ENCODE data around the gene MAP1LC3C.
A peak's percentile ranks its signal among the peaks of the same experiment; 100 is the strongest.
"Not testable (repeated sequence)": the region's sequence is repeated elsewhere in the genome, so short reads cannot be mapped to it uniquely, and the experiment has no call there.

MAP1LC3C gene

GRCh38 chr1:241990040-241990439, 8.9 kb downstream of the MAP1LC3C start:
- peak; percentile 16 for DNase-seq

GRCh38 chr1:241988389-241988930, 10.4 kb downstream of the MAP1LC3C start:
- not testable (repeated sequence) for DNase-seq

- DNase-seq, result no peak
Measured at GRCh38 chr1:241985787-241986186, 13.1 kb downstream of the MAP1LC3C start.

GRCh38 chr1:241979926-241980325, 19.0 kb downstream of the MAP1LC3C start:
- no peak for DNase-seq

- DNase-seq, result no peak
Measured at GRCh38 chr1:241979071-241979470, 19.8 kb downstream of the MAP1LC3C start.

- DNase-seq, result no peak
Measured at GRCh38 chr1:241976229-241976628, 22.7 kb downstream of the MAP1LC3C start.

- DNase-seq, result no peak
Measured at GRCh38 chr1:241972703-241973369, 26.1 kb downstream of the MAP1LC3C start.

- DNase-seq, result no peak
Measured at GRCh38 chr1:241968611-241969010, 30.3 kb downstream of the MAP1LC3C start.

GRCh38 chr1:241964550-241965282, 34.2 kb downstream of the MAP1LC3C start:
- no peak for DNase-seq

GRCh38 chr1:241963722-241964121, 35.2 kb downstream of the MAP1LC3C start:
- DNase-seq, result no peak

GRCh38 chr1:241962153-241962552, 36.7 kb downstream of the MAP1LC3C start:
- peak; percentile 49 for DNase-seq

GRCh38 chr1:241957692-241958494, 41.0 kb downstream of the MAP1LC3C start, which contains the start of gene BECN2:
BECN2 (plus strand) TSS chr1:241957767; CDS start chr1:241957767, 0 bp downstream.
- DNase-seq, result no peak

- DNase-seq, result no peak
Measured at GRCh38 chr1:241950390-241950789, 48.5 kb downstream of the MAP1LC3C start.

- DNase-seq, result no peak
Measured at GRCh38 chr1:241947354-241947753, 51.5 kb downstream of the MAP1LC3C start.
